Measurements from ENCODE around the gene CAMSAP2.

The CAMSAP2 gene

DNA sequence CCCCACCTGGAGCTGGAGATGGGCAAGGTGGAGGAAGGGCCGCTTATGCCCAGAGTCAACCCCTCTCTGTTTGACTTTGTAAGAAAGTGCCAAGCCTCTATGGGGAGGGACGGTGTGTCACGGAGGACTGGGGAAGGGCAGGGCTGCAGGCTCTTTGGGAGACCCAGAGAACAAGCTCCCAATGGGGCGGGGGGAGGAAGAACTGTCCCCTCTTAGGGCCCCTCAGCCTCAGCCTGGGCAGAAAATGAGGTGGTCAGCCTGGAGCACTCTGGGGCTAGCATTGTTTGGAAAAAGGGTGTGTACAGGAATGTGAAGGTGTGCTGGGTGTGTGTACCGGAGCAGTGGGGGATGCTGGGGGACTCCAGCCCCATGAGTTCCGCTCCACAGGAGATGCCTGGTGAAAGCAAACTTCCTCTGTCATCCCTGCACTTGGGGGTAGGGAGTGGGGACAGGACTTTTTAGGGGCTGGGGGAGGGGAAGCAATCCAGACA, 154.8 kb downstream of the CAMSAP2 start:
- Histone ChIP-seq H2AFZ (ENCODE audit: low read length) (no peak overlapping the region), H3K9me2 (replicated peaks; ENCODE audit: low read depth, low read length) (no peaks in the 10 kb centered on the region), H3K4me2 (ENCODE audit: low read depth, low read length, poor library complexity, severe bottlenecking) (no peak overlapping the region), H3K36me3 (ENCODE audit: insufficient read depth, low read length) (no peaks in the 10 kb centered on the region), H4K20me1 (ENCODE audit: insufficient read depth, low read length, poor library complexity, severe bottlenecking) (no peaks in the 10 kb centered on the region), H3K27me3 (ENCODE audit: insufficient read depth, low read length, poor library complexity, severe bottlenecking) (no peaks in the 10 kb centered on the region), H3K4me3 (ENCODE audit: low read length, poor library complexity, severe bottlenecking) (no peak overlapping the region), H3K9me3 (ENCODE audit: insufficient read depth, low read depth, low read length) (no peaks in the 10 kb centered on the region), H3K79me2 (ENCODE audit: insufficient read depth, low read length) (no peaks in the 10 kb centered on the region), H3F3A (ENCODE audit: low read depth) (no peaks in the 10 kb centered on the region), H3K9ac (ENCODE audit: low read depth, low read length, poor library complexity, severe bottlenecking) (peak overlapping the region; percentile 24), H3K4me1 (ENCODE audit: insufficient read depth, low read length, poor library complexity, severe bottlenecking) (peaks cover 65% of the 10 kb centered on the region)
- TF ChIP-seq EZH2phosphoT487 (IDR thresholded peaks at IDR 0.05; ENCODE audit: borderline replicate concordance): no peak
- TF ChIP-seq, protein P1, sequence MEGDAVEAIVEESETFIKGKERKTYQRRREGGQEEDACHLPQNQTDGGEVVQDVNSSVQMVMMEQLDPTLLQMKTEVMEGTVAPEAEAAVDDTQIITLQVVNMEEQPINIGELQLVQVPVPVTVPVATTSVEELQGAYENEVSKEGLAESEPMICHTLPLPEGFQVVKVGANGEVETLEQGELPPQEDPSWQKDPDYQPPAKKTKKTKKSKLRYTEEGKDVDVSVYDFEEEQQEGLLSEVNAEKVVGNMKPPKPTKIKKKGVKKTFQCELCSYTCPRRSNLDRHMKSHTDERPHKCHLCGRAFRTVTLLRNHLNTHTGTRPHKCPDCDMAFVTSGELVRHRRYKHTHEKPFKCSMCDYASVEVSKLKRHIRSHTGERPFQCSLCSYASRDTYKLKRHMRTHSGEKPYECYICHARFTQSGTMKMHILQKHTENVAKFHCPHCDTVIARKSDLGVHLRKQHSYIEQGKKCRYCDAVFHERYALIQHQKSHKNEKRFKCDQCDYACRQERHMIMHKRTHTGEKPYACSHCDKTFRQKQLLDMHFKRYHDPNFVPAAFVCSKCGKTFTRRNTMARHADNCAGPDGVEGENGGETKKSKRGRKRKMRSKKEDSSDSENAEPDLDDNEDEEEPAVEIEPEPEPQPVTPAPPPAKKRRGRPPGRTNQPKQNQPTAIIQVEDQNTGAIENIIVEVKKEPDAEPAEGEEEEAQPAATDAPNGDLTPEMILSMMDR (conservative IDR thresholded peaks at IDR 0.05; ENCODE audit: low read length): no peak

DNA sequence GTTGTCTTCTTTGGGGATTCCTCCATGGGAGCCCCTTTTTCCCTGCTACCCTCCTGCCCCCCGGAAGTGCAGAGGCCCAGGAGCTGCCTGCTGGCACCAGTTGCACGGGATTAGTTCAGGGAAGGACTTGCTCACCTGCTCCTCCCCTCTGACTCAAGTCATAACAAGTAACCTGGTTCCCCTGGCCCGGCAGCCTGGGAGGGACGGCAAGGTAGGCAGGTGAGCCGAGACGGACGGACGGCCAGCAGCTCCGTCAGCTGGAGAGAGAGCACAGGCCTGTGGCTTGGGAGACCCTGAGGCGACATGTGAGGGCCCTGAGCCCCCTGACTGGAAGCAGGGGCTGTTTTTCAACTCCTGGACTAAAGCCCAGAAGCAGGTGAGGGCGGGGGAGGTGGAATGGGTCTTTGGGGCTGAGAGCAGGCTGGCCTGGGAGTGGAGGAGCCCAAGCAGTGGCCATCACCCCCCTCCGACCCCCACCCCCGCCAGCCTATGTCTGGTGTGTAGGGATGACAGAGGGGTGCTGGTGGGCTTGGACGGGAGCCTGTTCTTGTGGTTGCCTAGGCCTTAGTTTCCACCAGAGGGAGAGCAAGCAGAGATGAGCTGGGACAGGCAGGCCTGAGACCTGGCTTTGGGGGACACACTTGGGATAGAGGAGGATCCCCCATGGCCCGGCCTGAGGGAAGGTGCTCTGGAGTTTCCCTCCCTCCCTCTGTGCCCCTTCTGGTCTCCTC, 156.2 kb downstream of the CAMSAP2 start, which contains the start of gene INAVA:
Gene INAVA, plus strand, starts transcription at position 189 of the 731 bp plus-strand sequence. CDS start 3,501 bp downstream, outside the sequence.
- Histone ChIP-seq H3K27me3 (ENCODE audit: insufficient read depth, low read length, poor library complexity, severe bottlenecking) (no peaks in the 10 kb centered on the region), H4K20me1 (ENCODE audit: insufficient read depth, low read length, poor library complexity, severe bottlenecking) (no peaks in the 10 kb centered on the region), H3K4me3 (ENCODE audit: low read length, poor library complexity, severe bottlenecking) (no peak within 1 kb of the TSS), H3K4me2 (ENCODE audit: low read depth, low read length, poor library complexity, severe bottlenecking) (no peak within 1 kb of the TSS), H2AFZ (ENCODE audit: low read length) (no peak within 1 kb of the TSS), H3K9ac (ENCODE audit: low read depth, low read length, poor library complexity, severe bottlenecking) (peak within 1 kb of the TSS; percentile 24), H3K4me1 (ENCODE audit: insufficient read depth, low read length, poor library complexity, severe bottlenecking) (peaks cover 65% of the 10 kb centered on the region), H3K36me3 (ENCODE audit: insufficient read depth, low read length) (no peaks in the 10 kb centered on the region), H3K9me2 (replicated peaks; ENCODE audit: low read depth, low read length) (no peaks in the 10 kb centered on the region), H3F3A (ENCODE audit: low read depth) (no peaks in the 10 kb centered on the region), H3K79me2 (ENCODE audit: insufficient read depth, low read length) (no peaks in the 10 kb centered on the region), H3K9me3 (ENCODE audit: insufficient read depth, low read depth, low read length) (no peaks in the 10 kb centered on the region)
- TF ChIP-seq, protein P1 (conservative IDR thresholded peaks at IDR 0.05; ENCODE audit: low read length): peak; percentile 32; the same call in 1 of the 2 replicates
- TF ChIP-seq EZH2phosphoT487 (IDR thresholded peaks at IDR 0.05; ENCODE audit: borderline replicate concordance): no peak

DNA sequence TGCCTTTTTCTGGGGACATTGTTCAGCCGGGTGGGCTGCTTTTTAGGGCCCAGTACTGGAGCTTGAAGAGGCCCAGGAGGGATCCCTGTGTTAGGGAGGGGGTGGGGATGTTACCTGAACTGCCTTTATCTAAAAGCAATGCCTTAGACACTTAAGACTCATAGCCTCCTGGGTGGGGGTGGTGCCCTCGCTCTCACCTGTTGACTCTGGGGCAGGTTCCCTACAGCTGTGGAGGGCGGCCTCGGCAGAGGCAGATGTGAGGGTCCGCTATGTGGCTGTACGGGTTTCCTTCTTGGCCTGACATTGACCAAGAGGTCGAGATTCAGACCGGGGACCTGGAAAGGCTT, 156.7 kb downstream of the CAMSAP2 start:
- H4K20me1 ChIP-seq (ENCODE audit: insufficient read depth, low read length, poor library complexity, severe bottlenecking): no peaks in the 10 kb centered on the region
- no peak overlapping the region for H3K4me2 ChIP-seq (ENCODE audit: low read depth, low read length, poor library complexity, severe bottlenecking)
- no peaks in the 10 kb centered on the region for H3K36me3 ChIP-seq (ENCODE audit: insufficient read depth, low read length)

More for the DNA sequence above, 156.7 kb downstream of the CAMSAP2 start:
- peaks cover 64% of the 10 kb centered on the region for H3K4me1 ChIP-seq (ENCODE audit: insufficient read depth, low read length, poor library complexity, severe bottlenecking)
- H3K9me3 ChIP-seq (ENCODE audit: insufficient read depth, low read depth, low read length): no peaks in the 10 kb centered on the region
- H3K9me2 ChIP-seq (replicated peaks; ENCODE audit: low read depth, low read length): no peaks in the 10 kb centered on the region
- no peak overlapping the region for H3K4me3 ChIP-seq (ENCODE audit: low read length, poor library complexity, severe bottlenecking)
- TF ChIP-seq EZH2phosphoT487 (IDR thresholded peaks at IDR 0.05; ENCODE audit: borderline replicate concordance): no peak
- TF ChIP-seq, protein P1 (conservative IDR thresholded peaks at IDR 0.05; ENCODE audit: low read length): no peak
- no peaks in the 10 kb centered on the region for H3K79me2 ChIP-seq (ENCODE audit: insufficient read depth, low read length)
- H2AFZ ChIP-seq (ENCODE audit: low read length): no peak overlapping the region
- H3K9ac ChIP-seq (ENCODE audit: low read depth, low read length, poor library complexity, severe bottlenecking): no peak overlapping the region
- no peaks in the 10 kb centered on the region for H3F3A ChIP-seq (ENCODE audit: low read depth)
- H3K27me3 ChIP-seq (ENCODE audit: insufficient read depth, low read length, poor library complexity, severe bottlenecking): no peaks in the 10 kb centered on the region

All from Loucy (cell line).